SH-SY5Y (cell line): ENCODE results near the gene ARHGAP26.

ENCODE experiments used
- GATA2 ChIP-seq: IDR thresholded peaks from 2 replicates; pipeline ENCODE4 v1.6.1; 2011; ENCODE audit warnings: mild to moderate bottlenecking, low read depth, low read length
- GATA3 ChIP-seq: IDR thresholded peaks from 2 replicates; pipeline ENCODE4 v1.6.1; 2011; ENCODE audit warnings: low read depth, mild to moderate bottlenecking, low read length, moderate library complexity

ARHGAP26 gene

GRCh38 chr5:143036146-143036927 is 266.2 kb downstream of the ARHGAP26 start:
- TF ChIP-seq GATA2 (no peak), GATA3 (no peak)

- TF ChIP-seq GATA2 = no peak
- no peak for TF ChIP-seq GATA3
Observed at GRCh38 chr5:143037071-143037470, 266.9 kb downstream of the ARHGAP26 start.

- TF ChIP-seq GATA3 (no peak), GATA2 (no peak)
Observed at GRCh38 chr5:143037708-143038107, 267.5 kb downstream of the ARHGAP26 start.

- no peak for TF ChIP-seq GATA3
- no peak for TF ChIP-seq GATA2
Observed at GRCh38 chr5:143040622-143041021, 270.4 kb downstream of the ARHGAP26 start.

GRCh38 chr5:143041461-143041860 is 271.3 kb downstream of the ARHGAP26 start:
- no peak for TF ChIP-seq GATA3
- TF ChIP-seq GATA2 = no peak

- TF ChIP-seq GATA3 = no peak
- no peak for TF ChIP-seq GATA2
Observed at GRCh38 chr5:143041972-143042770, 272.0 kb downstream of the ARHGAP26 start.

GRCh38 chr5:143044265-143044664 is 274.1 kb downstream of the ARHGAP26 start:
- no peak for TF ChIP-seq GATA3
- no peak for TF ChIP-seq GATA2

- TF ChIP-seq GATA3 (no peak), GATA2 (no peak)
Observed at GRCh38 chr5:143045062-143045461, 274.9 kb downstream of the ARHGAP26 start.

GRCh38 chr5:143046314-143046713 is 276.1 kb downstream of the ARHGAP26 start:
- TF ChIP-seq GATA2 = no peak
- no peak for TF ChIP-seq GATA3

GRCh38 chr5:143047091-143047490 is 276.9 kb downstream of the ARHGAP26 start:
- no peak for TF ChIP-seq GATA3
- TF ChIP-seq GATA2 = no peak

GRCh38 chr5:143050183-143050582 is 280.0 kb downstream of the ARHGAP26 start:
- TF ChIP-seq GATA2 = no peak
- no peak for TF ChIP-seq GATA3

- TF ChIP-seq GATA3 (no peak), GATA2 (no peak)
Observed at GRCh38 chr5:143051244-143052058, 281.3 kb downstream of the ARHGAP26 start.

- no peak for TF ChIP-seq GATA3
- no peak for TF ChIP-seq GATA2
Observed at GRCh38 chr5:143052967-143053682, 282.9 kb downstream of the ARHGAP26 start.
